Left ventricle myocardium inferior (tissue), 1 donor: ENCODE data around the gene BCAP31. TPM values are rescaled to one million over a fixed set of nuclear protein-coding genes. Genes with fewer than 3 reads are reported as not detected.

Experiments
- DNase-seq: peaks from one replicate; pipeline ENCODE4 v3.0.0-alpha.2; 2020
- H3K27ac ChIP-seq: fragments of 200-600 bp; replicated peaks from 2 replicates; pipeline ENCODE4 v1.8.0; 2021
- H3K27me3 ChIP-seq: fragments of 200-600 bp; 2 replicates; pipeline ENCODE4 v1.8.0; 2021; ENCODE audit warnings: low read depth
- H3K36me3 ChIP-seq: fragments of 200-600 bp; 2 replicates; pipeline ENCODE4 v1.8.0; 2021
- H3K4me1 ChIP-seq: fragments of 200-600 bp; 2 replicates; pipeline ENCODE4 v1.8.0; 2021
- H3K4me3 ChIP-seq: fragments of 200-600 bp; 2 replicates; pipeline ENCODE4 v1.8.0; 2021; ENCODE audit warnings: mild to moderate bottlenecking, moderate library complexity
- H3K9me3 ChIP-seq: fragments of 200-600 bp; replicated peaks from 2 replicates; pipeline ENCODE4 v1.8.0; 2021
- intact Hi-C: fragments of 100-400 bp; cut with micrococcal nuclease; formaldehyde crosslinking; loops from one replicate; pipeline ENCODE4 v1.11.0; 2022
- total RNA-seq: library from RNA; stranded (reverse); fragmentation: NEBNext Ultra II Directional; extraction: Animal tissue kit (Norgen Biotek cat#: 25700); gene quantifications from one replicate; pipeline ENCODE4 v1.2.1, GENCODE V29; 2021
- TF ChIP-seq, protein P1 (sequence below): fragments of 200-600 bp; IDR thresholded peaks from 2 replicates; pipeline ENCODE4 v1.8.0; 2021; ENCODE audit warnings: antibody characterized with exemption, mild to moderate bottlenecking, borderline replicate concordance
- donor health status: DM: no; HTN: yes; CAD: no; lungs with severe emphysema.

Gene BCAP31
- total RNA-seq, 1 donor from 2014 or later: 80.8 TPM

DNA sequence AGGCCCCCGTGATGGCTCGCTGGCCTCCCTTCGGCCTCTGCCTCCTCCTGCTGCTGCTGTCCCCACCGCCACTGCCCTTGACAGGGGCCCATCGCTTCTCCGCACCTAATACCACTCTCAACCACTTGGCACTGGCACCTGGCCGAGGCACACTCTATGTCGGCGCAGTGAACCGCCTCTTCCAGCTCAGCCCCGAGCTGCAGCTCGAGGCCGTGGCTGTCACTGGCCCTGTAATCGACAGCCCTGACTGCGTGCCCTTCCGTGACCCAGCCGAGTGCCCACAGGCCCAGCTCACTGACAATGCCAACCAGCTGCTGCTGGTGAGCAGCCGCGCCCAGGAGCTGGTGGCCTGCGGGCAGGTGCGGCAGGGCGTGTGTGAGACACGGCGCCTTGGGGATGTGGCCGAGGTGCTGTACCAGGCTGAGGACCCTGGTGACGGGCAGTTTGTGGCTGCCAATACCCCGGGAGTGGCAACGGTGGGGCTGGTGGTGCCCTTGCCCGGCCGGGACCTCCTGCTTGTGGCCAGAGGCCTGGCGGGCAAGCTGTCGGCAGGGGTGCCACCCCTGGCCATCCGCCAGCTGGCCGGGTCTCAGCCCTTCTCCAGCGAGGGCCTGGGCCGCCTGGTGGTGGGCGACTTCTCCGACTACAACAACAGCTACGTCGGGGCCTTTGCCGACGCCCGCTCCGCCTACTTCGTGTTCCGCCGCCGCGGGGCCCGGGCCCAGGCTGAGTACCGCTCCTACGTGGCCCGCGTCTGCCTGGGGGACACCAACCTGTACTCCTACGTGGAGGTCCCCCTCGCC lies 42.9 kb upstream of the BCAP31 start:
- Histone ChIP-seq H3K4me1 (peaks cover 22% of the 10 kb centered on the region), H3K4me3 (no peak overlapping the region), H3K36me3 (no peaks in the 10 kb centered on the region), H3K27ac (no peak overlapping the region), H3K27me3 (no peaks in the 10 kb centered on the region), H3K9me3 (no peaks in the 10 kb centered on the region)
- intact Hi-C loops: no loop called here
- DNase-seq: no peak
- TF ChIP-seq, protein P1, sequence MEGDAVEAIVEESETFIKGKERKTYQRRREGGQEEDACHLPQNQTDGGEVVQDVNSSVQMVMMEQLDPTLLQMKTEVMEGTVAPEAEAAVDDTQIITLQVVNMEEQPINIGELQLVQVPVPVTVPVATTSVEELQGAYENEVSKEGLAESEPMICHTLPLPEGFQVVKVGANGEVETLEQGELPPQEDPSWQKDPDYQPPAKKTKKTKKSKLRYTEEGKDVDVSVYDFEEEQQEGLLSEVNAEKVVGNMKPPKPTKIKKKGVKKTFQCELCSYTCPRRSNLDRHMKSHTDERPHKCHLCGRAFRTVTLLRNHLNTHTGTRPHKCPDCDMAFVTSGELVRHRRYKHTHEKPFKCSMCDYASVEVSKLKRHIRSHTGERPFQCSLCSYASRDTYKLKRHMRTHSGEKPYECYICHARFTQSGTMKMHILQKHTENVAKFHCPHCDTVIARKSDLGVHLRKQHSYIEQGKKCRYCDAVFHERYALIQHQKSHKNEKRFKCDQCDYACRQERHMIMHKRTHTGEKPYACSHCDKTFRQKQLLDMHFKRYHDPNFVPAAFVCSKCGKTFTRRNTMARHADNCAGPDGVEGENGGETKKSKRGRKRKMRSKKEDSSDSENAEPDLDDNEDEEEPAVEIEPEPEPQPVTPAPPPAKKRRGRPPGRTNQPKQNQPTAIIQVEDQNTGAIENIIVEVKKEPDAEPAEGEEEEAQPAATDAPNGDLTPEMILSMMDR: no peak

DNA sequence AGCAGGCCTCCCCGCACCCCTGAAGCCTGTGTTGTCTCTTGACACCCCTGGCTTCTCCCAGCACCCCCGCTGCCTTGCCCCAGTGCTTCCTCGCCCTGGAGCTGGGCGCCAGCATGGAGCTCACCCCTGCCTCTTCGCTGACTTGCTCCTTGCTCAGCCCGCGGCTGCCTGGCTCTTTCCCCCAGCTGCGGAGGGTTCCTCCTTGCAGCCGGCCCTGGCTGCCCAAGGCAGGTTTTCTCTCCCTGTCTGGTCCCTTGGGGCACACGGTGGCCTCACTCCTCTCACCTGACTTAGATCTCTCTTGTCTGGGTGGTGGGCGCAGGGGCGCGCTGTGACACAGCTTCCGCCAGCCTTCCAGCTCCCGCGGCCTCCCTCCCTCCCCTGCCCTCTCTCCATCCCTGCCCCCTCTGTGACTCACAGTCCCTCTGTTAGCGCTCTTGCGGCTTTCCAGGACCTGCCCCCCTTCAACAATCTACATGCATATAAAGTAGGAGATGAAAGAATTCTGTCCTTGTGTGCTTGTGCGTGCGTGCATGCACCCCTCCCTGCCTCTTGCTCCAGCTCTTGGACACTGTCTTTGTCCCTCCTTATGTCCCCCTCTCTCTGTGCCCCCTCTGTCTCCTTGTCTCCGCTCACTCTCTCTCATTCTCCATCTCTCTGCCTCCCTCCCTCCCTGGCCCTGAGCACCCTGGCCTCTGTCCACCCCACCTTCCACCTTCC lies 42.1 kb upstream of the BCAP31 start:
- H3K27me3 ChIP-seq: no peaks in the 10 kb centered on the region
- peaks cover 22% of the 10 kb centered on the region for H3K4me1 ChIP-seq
- intact Hi-C loops: no loop called here
- H3K27ac ChIP-seq: peak overlapping the region; percentile 56
- TF ChIP-seq, protein P1: no peak
- no peaks in the 10 kb centered on the region for H3K36me3 ChIP-seq
- peak overlapping the region; percentile 30 for H3K4me3 ChIP-seq
- no peaks in the 10 kb centered on the region for H3K9me3 ChIP-seq
- no peak for DNase-seq

DNA sequence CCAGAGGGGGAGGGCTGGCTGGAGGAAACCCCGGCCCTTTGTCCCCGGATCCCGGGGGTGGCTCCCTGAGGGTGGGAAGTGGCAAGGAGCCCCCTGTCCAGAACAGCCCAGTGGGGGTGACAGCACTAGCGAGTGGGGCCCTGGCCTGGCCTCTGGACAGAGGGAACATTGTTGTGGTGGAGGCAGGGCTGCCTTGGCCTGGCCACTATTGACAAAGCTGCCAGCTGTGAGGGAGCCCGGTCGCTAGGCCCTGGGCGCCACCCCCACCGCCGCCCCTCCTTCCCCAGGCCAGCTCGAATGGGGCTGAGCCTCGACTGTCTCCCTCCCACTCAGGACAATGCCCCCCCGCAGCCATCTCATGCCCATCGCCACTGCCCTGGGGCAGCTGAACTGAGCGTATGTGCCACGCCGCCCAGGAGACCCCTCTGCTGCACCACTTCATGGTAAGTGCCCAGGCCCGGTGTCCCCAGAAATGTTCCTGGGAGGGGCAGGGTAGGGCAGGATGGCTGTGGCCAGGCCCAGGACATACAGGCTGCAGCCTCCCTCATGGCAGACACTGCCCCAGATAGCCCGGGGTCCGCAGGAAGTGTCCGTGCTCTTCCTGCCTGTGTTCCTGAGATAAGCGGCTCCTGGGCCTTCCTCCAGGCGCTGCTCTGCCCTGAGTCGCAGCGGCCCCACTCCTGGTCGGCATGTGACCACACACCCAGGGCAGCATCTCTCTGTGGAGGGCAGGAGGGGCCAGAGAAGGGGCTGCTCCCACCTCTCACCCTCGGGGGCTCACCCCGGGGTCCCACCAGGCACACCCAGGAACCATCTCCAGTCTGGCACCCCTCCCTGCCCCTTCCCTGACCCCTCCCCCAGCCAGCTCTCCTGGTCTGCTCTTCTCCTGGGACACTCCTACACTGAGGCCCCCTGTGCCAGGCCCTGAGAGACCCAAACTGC lies 41.2 kb upstream of the BCAP31 start:
- no peaks in the 10 kb centered on the region for H3K27me3 ChIP-seq
- DNase-seq: no peak
- H3K4me3 ChIP-seq: peak overlapping the region; percentile 30
- intact Hi-C loops: no loop called here
- TF ChIP-seq, protein P1: no peak
- H3K27ac ChIP-seq: peak overlapping the region; percentile 56
- H3K4me1 ChIP-seq: peaks cover 22% of the 10 kb centered on the region
- H3K9me3 ChIP-seq: no peaks in the 10 kb centered on the region
- H3K36me3 ChIP-seq: no peaks in the 10 kb centered on the region

DNA sequence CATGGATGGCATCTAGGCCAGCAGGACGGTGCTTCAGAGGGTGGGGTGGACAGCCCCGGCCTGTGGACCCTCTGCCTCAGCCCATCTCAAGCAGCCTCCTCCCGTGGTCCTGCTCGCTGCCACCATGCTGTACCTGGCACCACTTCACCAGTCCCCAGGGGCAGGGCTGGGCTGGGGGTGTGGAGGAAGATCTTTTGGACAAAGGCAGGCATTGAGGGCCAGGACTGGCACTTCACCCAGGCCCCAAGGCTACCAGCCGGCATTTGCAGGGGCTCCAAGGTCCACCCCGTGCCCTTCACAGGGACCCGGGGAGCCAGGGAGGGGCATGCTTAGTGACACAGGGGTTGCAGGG lies 40.6 kb upstream of the BCAP31 start:
- peak overlapping the region; percentile 41 for H3K4me3 ChIP-seq
- intact Hi-C loops: loop anchor here (5.0 kb wide), 1 partner anchor 188 kb away; no protein-coding TSS in a partner anchor
- peaks cover 22% of the 10 kb centered on the region for H3K4me1 ChIP-seq
- peak overlapping the region; percentile 56 for H3K27ac ChIP-seq
- TF ChIP-seq, protein P1: no peak
- H3K9me3 ChIP-seq: no peaks in the 10 kb centered on the region
- no peaks in the 10 kb centered on the region for H3K36me3 ChIP-seq
- no peaks in the 10 kb centered on the region for H3K27me3 ChIP-seq
- DNase-seq: no peak

DNA sequence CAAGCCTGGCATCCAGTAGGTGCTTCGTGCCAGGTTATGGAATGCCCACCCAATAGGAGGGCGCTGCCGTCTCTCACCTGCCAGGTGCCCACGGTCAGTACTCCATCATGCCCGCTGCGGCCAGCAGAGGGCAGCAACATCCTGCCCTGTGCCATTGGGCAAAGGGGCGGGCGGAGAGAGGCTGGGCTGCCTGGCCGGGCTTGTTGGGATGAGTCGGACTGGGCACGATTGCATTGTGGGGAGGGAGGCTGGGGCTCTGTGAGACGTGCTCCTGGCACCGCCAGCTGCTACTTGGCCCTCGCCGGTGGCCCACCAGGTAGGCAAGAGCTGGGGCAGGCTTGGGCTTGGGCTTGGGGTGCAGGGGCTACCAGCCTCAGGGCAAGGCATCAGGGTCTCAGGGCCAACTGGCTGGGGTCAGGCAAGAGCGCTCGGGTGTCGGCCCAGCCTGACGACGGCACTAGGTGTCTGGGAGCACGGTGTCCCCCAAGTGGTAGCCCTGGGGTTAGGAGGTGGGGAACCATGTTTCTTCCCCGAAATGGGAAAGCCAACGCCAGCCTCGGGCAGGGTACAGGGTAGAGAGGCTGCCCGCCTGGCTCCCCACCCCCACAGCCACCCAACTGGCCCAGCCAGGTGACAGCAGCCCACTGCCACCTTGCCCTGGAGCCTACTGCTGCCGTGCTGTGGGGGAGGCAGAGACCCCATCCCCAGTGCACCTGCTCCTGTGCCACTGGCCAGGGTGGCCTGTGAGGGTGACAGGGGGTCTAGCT lies 40.0 kb upstream of the BCAP31 start, which contains the start of gene PLXNB3:
Gene PLXNB3 (plus strand): TSS at position 261 of the 767 bp plus-strand sequence. CDS start 1,287 bp downstream, outside the sequence.
- peaks cover 22% of the 10 kb centered on the region for H3K4me1 ChIP-seq
- DNase-seq: peak; percentile 71
- H3K36me3 ChIP-seq: no peaks in the 10 kb centered on the region
- TF ChIP-seq, protein P1: peak; percentile 83
- H3K27me3 ChIP-seq: no peaks in the 10 kb centered on the region
- H3K4me3 ChIP-seq: peak within 1 kb of the TSS; percentile 41
- intact Hi-C loops: loop anchor here (5.0 kb wide), 1 partner anchor 188 kb away; no protein-coding TSS in a partner anchor
- H3K9me3 ChIP-seq: no peaks in the 10 kb centered on the region
- peak within 1 kb of the TSS; percentile 56 for H3K27ac ChIP-seq
